ENCODE results near the gene ZNF789.

ZNF789 gene

GRCh38 chr7:99504603-99505323 lies 32.1 kb downstream of the ZNF789 start, which contains the start of gene ZKSCAN5:
ZKSCAN5 (plus strand) TSS chr7:99504662; CDS start chr7:99506045, 1,383 bp downstream.
- peak; percentile 98 for DNase-seq (ENCODE audit: low spot score)

- no peak for DNase-seq (ENCODE audit: low spot score)
Measured at GRCh38 chr7:99505324-99505662, 32.6 kb downstream of the ZNF789 start.

- no peak for DNase-seq (ENCODE audit: low spot score)
Measured at GRCh38 chr7:99514050-99514449, 41.4 kb downstream of the ZNF789 start.

- no peak for DNase-seq (ENCODE audit: low spot score)
Measured at GRCh38 chr7:99521399-99521798, 48.7 kb downstream of the ZNF789 start.

- no peak for DNase-seq (ENCODE audit: low spot score)
Measured at GRCh38 chr7:99525713-99526440, 53.2 kb downstream of the ZNF789 start.

GRCh38 chr7:99531354-99531765 lies 58.7 kb downstream of the ZNF789 start:
- DNase-seq (ENCODE audit: low spot score), result no peak

- no peak for DNase-seq (ENCODE audit: low spot score)
Measured at GRCh38 chr7:99535667-99536066, 63.0 kb downstream of the ZNF789 start.
